IPS DF 6.9 (cell line): ENCODE data around the gene MAPKAP1.

Source experiments
- DNase-seq: peaks from one replicate; pipeline ENCODE4 v3.0.0-alpha.2; 2013; ENCODE audit warnings: low read depth, low spot score
- H3K27ac ChIP-seq: one replicate; pipeline ENCODE4 v1.5.1; 2013; ENCODE audit warnings: low read length, control low read depth
- H3K27me3 ChIP-seq: 2 replicates; pipeline ENCODE4 v1.6.1; 2013; ENCODE audit warnings: mild to moderate bottlenecking, low read length; ENCODE audit not compliant: control insufficient read depth, insufficient read depth
- H3K36me3 ChIP-seq: 2 replicates; pipeline ENCODE4 v1.6.1; 2013; ENCODE audit warnings: low read length; ENCODE audit not compliant: control insufficient read depth, insufficient read depth
- H3K4me1 ChIP-seq: 2 replicates; pipeline ENCODE4 v1.6.1; 2013; ENCODE audit warnings: low read length; ENCODE audit not compliant: control insufficient read depth, insufficient read depth
- H3K4me3 ChIP-seq: 2 replicates; pipeline ENCODE4 v1.5.1; 2013; ENCODE audit warnings: mild to moderate bottlenecking, low read length
- H3K9me3 ChIP-seq: 2 replicates; pipeline ENCODE4 v1.6.1; 2013; ENCODE audit warnings: low read length, inconsistent platforms; ENCODE audit not compliant: control insufficient read depth, insufficient read depth
- WGBS: extraction: QIAGEN DNeasy Blood & Tissue Kit; methylation state at CpG from one replicate; pipeline ENCODE4 v1.1.7; 2013; ENCODE audit warnings: mixed read lengths, missing lambda C conversion rate; ENCODE audit not compliant: insufficient read length, insufficient coverage; 5-methylcytosine and 5-hydroxymethylcytosine counted together

Gene MAPKAP1

DNA sequence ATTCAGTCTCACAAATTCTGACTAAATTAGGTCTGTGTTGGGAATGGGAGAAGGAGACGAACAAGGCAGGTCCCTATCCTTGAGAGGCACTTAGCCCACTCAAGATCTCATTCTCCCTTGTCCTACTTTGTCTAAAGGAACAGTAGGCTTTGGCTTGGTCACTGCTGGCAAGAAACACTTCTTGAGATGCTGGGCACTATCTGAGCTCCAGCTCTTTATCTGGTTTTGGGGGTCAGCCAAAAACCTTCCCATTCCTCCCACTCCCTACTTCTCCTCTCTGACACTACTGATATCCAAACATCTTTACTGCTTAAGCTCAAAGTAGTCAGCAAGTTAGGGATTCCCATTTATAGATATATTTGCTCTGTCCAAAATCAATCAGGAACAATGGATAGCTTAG is 155.2 kb downstream of the MAPKAP1 start:
- WGBS, result no CpG with 5 or more reads among the region's 1 CpG
- peaks cover 1% of the 10 kb centered on the region; the same call in 1 of the 2 replicates for H3K4me1 ChIP-seq

GRCh38 chr9:125549891-125550885 is 156.8 kb downstream of the MAPKAP1 start:
- no peaks in the 10 kb centered on the region for H3K9me3 ChIP-seq
- no peak overlapping the region for H3K27ac ChIP-seq
- no peak overlapping the region for H3K4me3 ChIP-seq
- WGBS, result no CpG with 5 or more reads among the region's 9 CpGs
- peaks cover 1% of the 10 kb centered on the region; the same call in 1 of the 2 replicates for H3K4me1 ChIP-seq
- H3K27me3 ChIP-seq, result no peaks in the 10 kb centered on the region
- no peak for DNase-seq
- no peaks in the 10 kb centered on the region for H3K36me3 ChIP-seq

More for the DNA sequence above, 155.2 kb downstream of the MAPKAP1 start:
- no peak for DNase-seq
- no peaks in the 10 kb centered on the region for H3K9me3 ChIP-seq
- H3K27me3 ChIP-seq, result no peaks in the 10 kb centered on the region
- H3K4me3 ChIP-seq, result no peak overlapping the region
- H3K36me3 ChIP-seq, result no peaks in the 10 kb centered on the region
- H3K27ac ChIP-seq, result no peak overlapping the region

DNA sequence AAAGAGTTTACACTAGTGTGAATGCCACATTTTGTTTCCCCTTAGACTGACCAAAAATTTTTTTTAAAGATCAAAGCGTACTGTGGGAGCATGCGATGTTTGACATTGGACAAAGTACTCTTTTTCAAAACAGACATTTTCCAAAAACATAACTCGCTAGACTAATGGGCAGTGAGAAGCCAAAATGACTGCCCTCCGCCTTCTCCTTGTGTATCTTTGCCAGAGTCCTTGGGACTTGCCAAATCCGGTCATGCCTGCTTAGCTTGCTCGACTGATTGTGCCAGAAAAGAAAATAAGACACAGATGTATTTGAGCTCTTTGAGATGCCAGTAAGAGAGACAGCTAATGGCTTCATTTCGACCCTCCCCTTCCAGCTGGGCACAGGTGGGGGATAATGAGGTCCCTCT is 157.5 kb downstream of the MAPKAP1 start:
- H3K27ac ChIP-seq, result no peak overlapping the region
- DNase-seq, result no peak
- no peak overlapping the region for H3K4me3 ChIP-seq
- no peaks in the 10 kb centered on the region for H3K9me3 ChIP-seq
- peaks cover 1% of the 10 kb centered on the region; the same call in 1 of the 2 replicates for H3K4me1 ChIP-seq
- WGBS, result no CpG with 5 or more reads among the region's 7 CpGs
- H3K27me3 ChIP-seq, result no peaks in the 10 kb centered on the region
- no peaks in the 10 kb centered on the region for H3K36me3 ChIP-seq

DNA sequence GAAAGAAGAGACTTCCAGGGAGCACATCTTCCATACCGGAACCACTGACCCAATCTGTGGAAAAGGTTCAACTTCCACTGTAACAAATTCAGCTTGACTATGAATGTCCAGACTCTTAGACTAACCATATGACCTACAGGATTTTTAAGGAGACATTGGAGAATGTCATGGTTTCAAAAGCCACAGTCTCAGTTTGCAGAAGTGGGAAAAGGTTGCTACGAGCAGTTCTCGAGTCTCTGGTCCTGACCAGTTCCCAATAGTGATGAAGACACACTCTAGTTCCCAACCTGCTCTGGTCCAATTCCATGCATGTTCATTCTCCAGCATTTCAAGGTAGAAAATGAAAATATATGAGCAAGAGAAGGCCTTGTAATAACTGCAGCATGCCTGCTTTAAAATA is 158.0 kb downstream of the MAPKAP1 start:
- Histone ChIP-seq H3K4me3 (no peak overlapping the region), H3K36me3 (no peaks in the 10 kb centered on the region), H3K27me3 (no peaks in the 10 kb centered on the region), H3K27ac (no peak overlapping the region), H3K9me3 (no peaks in the 10 kb centered on the region), H3K4me1 (peaks cover 1% of the 10 kb centered on the region; the same call in 1 of the 2 replicates)
- no CpG with 5 or more reads among the region's 3 CpGs for WGBS
- DNase-seq, result no peak

GRCh38 chr9:125548141-125548540 is 158.9 kb downstream of the MAPKAP1 start:
- H3K27me3 ChIP-seq, result no peaks in the 10 kb centered on the region
- H3K27ac ChIP-seq, result no peak overlapping the region
- no CpG with 5 or more reads among the region's 5 CpGs for WGBS
- H3K36me3 ChIP-seq, result no peaks in the 10 kb centered on the region
- no peak for DNase-seq
- H3K4me1 ChIP-seq, result peaks cover 1% of the 10 kb centered on the region; the same call in 1 of the 2 replicates
- H3K4me3 ChIP-seq, result no peak overlapping the region
- H3K9me3 ChIP-seq, result no peaks in the 10 kb centered on the region

- DNase-seq, result no peak
- H3K9me3 ChIP-seq, result no peaks in the 10 kb centered on the region
- no peak overlapping the region for H3K27ac ChIP-seq
- H3K27me3 ChIP-seq, result no peaks in the 10 kb centered on the region
- no peaks in the 10 kb centered on the region for H3K36me3 ChIP-seq
- H3K4me3 ChIP-seq, result no peak overlapping the region
- peaks cover 1% of the 10 kb centered on the region; the same call in 1 of the 2 replicates for H3K4me1 ChIP-seq
- WGBS, result no CpG with 5 or more reads among the region's 7 CpGs
Observed at GRCh38 chr9:125547368-125547767, 159.6 kb downstream of the MAPKAP1 start.

- H3K9me3 ChIP-seq, result no peaks in the 10 kb centered on the region
- DNase-seq, result no peak
- H3K4me1 ChIP-seq, result no peaks in the 10 kb centered on the region
- H3K27me3 ChIP-seq, result no peaks in the 10 kb centered on the region
- H3K27ac ChIP-seq, result no peak overlapping the region
- H3K36me3 ChIP-seq, result no peaks in the 10 kb centered on the region
- no peak overlapping the region for H3K4me3 ChIP-seq
- WGBS, result no CpG with 5 or more reads among the region's 13 CpGs
Observed at GRCh38 chr9:125545845-125546244, 161.2 kb downstream of the MAPKAP1 start.

DNA sequence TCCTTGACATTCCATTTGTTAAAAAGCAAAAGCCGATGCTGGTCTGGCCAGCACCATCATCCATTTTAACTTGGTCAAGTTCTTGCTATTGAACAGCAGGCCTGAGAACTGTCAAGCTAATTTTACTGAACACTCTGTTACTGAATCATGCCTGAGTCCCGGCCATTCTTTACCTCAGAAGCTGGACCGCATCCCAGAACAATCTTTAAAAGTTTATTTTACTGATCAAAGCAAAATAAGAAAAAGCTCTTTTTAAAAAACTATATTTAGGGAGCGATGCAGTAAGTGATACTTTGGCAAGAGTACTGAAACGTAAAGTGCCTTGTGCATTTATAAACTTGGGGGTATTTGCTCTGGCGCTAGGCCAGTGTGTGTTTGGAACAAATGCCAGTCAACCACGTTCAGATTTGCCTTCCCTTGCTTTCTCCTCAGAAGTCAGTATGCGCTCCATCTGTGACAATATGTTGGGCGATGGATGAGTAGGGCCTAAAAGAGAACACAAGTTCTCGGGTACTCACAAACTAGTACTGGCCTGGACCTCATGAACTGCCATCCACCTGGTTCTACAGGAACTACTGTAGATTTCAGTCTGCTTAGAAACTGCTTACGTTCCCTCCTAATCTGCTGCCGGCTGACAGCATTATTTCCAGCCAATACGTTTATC is 161.9 kb downstream of the MAPKAP1 start:
- DNase-seq, result no peak
- Histone ChIP-seq H3K4me1 (no peaks in the 10 kb centered on the region), H3K4me3 (no peak overlapping the region), H3K36me3 (no peaks in the 10 kb centered on the region), H3K27me3 (no peaks in the 10 kb centered on the region), H3K9me3 (no peaks in the 10 kb centered on the region), H3K27ac (no peak overlapping the region)
- WGBS, result no CpG with 5 or more reads among the region's 13 CpGs

GRCh38 chr9:125544484-125544883 is 162.5 kb downstream of the MAPKAP1 start:
- Histone ChIP-seq H3K36me3 (no peaks in the 10 kb centered on the region), H3K4me3 (no peak overlapping the region), H3K27ac (no peak overlapping the region), H3K27me3 (no peaks in the 10 kb centered on the region), H3K9me3 (no peaks in the 10 kb centered on the region), H3K4me1 (no peaks in the 10 kb centered on the region)
- no peak for DNase-seq
- WGBS, result no CpG with 5 or more reads among the region's 4 CpGs

DNA sequence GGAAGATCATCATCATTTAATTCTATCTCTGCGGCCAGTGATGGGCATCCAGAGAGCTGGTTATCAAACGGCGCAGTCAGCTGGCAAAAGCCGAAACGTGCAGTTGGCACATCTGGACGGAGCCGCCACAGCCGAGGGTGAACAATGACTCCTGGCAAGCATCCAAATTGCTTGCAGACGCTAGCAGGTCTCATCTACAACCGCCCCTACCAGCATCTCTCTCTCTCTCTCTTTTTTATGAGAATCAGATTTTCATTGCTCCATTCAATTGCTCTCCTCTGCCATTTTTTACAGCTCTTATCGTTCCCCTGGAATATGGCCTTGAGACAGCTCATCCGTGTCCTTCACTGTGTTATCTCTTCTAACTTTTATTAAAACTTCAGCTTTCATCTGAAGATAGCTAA is 165.2 kb downstream of the MAPKAP1 start:
- Histone ChIP-seq H3K27ac (no peak overlapping the region), H3K9me3 (no peaks in the 10 kb centered on the region), H3K4me1 (no peaks in the 10 kb centered on the region), H3K36me3 (no peaks in the 10 kb centered on the region), H3K27me3 (no peaks in the 10 kb centered on the region), H3K4me3 (no peak overlapping the region)
- WGBS, result no CpG with 5 or more reads among the region's 12 CpGs
- no peak for DNase-seq
